Heart left ventricle (tissue), 16 donors: ENCODE data around the gene HCK. TPM values are rescaled to one million over a fixed set of nuclear protein-coding genes. Genes with fewer than 3 reads are reported as not detected.
A peak's percentile ranks its signal among the peaks of the same experiment; 100 is the strongest.
"Not testable (repeated sequence)": the region's sequence is repeated elsewhere in the genome, so short reads cannot be mapped to it uniquely, and the experiment has no call there.

Source experiments
- ATAC-seq, 4 donors: fragments of 200-7000 bp; cut with Tn5 transposase; one replicate each; pipeline ENCODE4 v1.9.1; 2020 to 2022; ENCODE audit warnings: moderate library complexity in 4 of 4, mild to moderate bottlenecking in 3 of 4, moderate number of reproducible peaks in 1 of 4
- DNase-seq, 5 donors: peaks; one replicate each; pipeline ENCODE4 v3.0.0-alpha.2; 2020
- H3K27ac ChIP-seq, 12 donors: fragments of 200-600 bp; sonication (generic) in 4 of 12; one replicate each; pipeline versions ENCODE4 v1.5.0 to v1.8.0; 2016 to 2022; ENCODE audit warnings: mild to moderate bottlenecking in 2 of 12
- H3K27me3 ChIP-seq, 9 donors: fragments of 200-600 bp; sonication (generic) in 2 of 9; one replicate each; pipeline versions ENCODE4 v1.5.1 to v1.8.0; 2016 to 2022; ENCODE audit warnings: mild to moderate bottlenecking in 3 of 9
- H3K36me3 ChIP-seq, 9 donors: fragments of 200-600 bp; sonication (generic) in 2 of 9; one replicate each; pipeline versions ENCODE4 v1.5.0 to v1.8.0; 2018 to 2022; ENCODE audit warnings: mild to moderate bottlenecking in 2 of 9
- H3K4me1 ChIP-seq, 12 donors: fragments of 200-600 bp; sonication (generic) in 4 of 12; one replicate each; pipeline versions ENCODE4 v1.5.0 to v1.8.0; 2016 to 2022; ENCODE audit warnings: mild to moderate bottlenecking in 3 of 12
- H3K4me3 ChIP-seq, 12 donors: fragments of 200-600 bp; sonication (generic) in 4 of 12; one replicate each; pipeline versions ENCODE4 v1.5.0 to v1.8.0; 2017 to 2022; ENCODE audit warnings: mild to moderate bottlenecking in 9 of 12, moderate library complexity in 4 of 12
- H3K9me3 ChIP-seq, 12 donors: fragments of 200-600 bp; sonication (generic) in 4 of 12; one replicate each; pipeline versions ENCODE4 v1.5.0 to v1.8.0; 2016 to 2022; ENCODE audit warnings: mild to moderate bottlenecking in 1 of 12
- CTCF ChIP-seq, 12 donors: fragments of 200-600 bp; sonication (generic) in 4 of 12; IDR thresholded peaks; one replicate each; pipeline versions ENCODE4 v1.5.0 to v1.8.0; 2018 to 2022; ENCODE audit warnings: antibody characterized with exemption in 12 of 12, mild to moderate bottlenecking in 5 of 12
- POLR2A ChIP-seq, 2 donors: fragments of 450-650 bp; IDR thresholded peaks; one replicate each; pipeline ENCODE4 v1.6.1; 2017; ENCODE audit warnings: antibody characterized with exemption in 2 of 2, mild to moderate bottlenecking in 2 of 2, moderate library complexity in 2 of 2
- WGBS, 4 donors: extraction: QIAGEN DNeasy Blood & Tissue Kit in 2 of 4; methylation state at CpG; one replicate each; pipeline versions ENCODE4 v1.1.5 to v1.1.7; 2013 to 2018; 5-methylcytosine and 5-hydroxymethylcytosine counted together
- intact Hi-C, 10 donors: fragments of 100-400 bp; cut with DNase I; formaldehyde crosslinking; loops; one replicate each; pipeline versions ENCODE4 v1.11.1 to v1.14.2; 2022
- polyA plus RNA-seq, 2 donors: library from polyadenylated mRNA; stranded (reverse); fragments of 200-250 nt; gene quantifications; one replicate each; pipeline ENCODE4 v1.2.3, GENCODE V29; 2013
- total RNA-seq, 9 donors: library from RNA; depleted of rRNA in 2 of 9; stranded (reverse); fragments of >200 nt in 2 of 9; fragmentation: NEBNext Ultra II Directional in 3 of 9; extraction: Animal tissue kit (Norgen Biotek cat#: 25700) in 3 of 9; gene quantifications; one replicate each; pipeline versions ENCODE4 v1.1.0 to v1.2.4, GENCODE V29; 2016 to 2023
- donor health status: ischemic (EF 13 %, LVEDD 7.1; RV severe dilation, severe dysfunction).
- donor health status: healthy with polysubstance abuse.
- donor health status: DM: no; HTN: yes; CAD: no.
- donor health status: DM: no; HTN: no; CAD: no.
- donor health status: ischemic (EF 25% LVEDD 6.9; RV normal size, moderate dysfunction).
- donor health status: ischemic (EF 25% LVEDD 5.7; RV mildly dilated, moderate dysfunction).
- donor health status: healthy.
- donor health status: DM: yes; HTN: yes; CAD: no.
- donor health status: ischemic (EF 35%, LVEDD 5.7; RV mildly dilated, moderate dysfunction).
- donor health status: nonischemic (EF 11% LVEDD 7.7; RV severe dilation, severe dysfunction).
- donor health status: DM: yes; HTN: yes; CAD: no.
- donor health status: PGD.
- donor health status: ischemic (EF 29% LVEDD 5.4; RV normal size, mild dysfunction).
- donor health status: nonischemic (EF 23%, LVEDD 6.1; RV moderate dilation, normal function).

HCK gene
- total and polyA plus RNA-seq, 11 donors: 1.4 to 52.0 (median 4.4) TPM

GRCh38 chr20:32029561-32029960 lies 22.5 kb upstream of the HCK start:
- WGBS, 4 donors: 83 to 91% (median 87%) methylated on average over 4 to 11 of the region's 11 CpGs
- Histone ChIP-seq H3K9me3 (no peaks in the 10 kb centered on the region), H3K4me1 (peaks cover 0 to 33% (median 7%) of the 10 kb centered on the region in 12 donors), H3K27ac (no peak overlapping the region), H3K36me3 (peaks cover 0 to 37% (median 10%) of the 10 kb centered on the region in 9 donors), H3K27me3 (peaks cover 0 to 20% (median 2%) of the 10 kb centered on the region in 9 donors), H3K4me3 (no peak overlapping the region)
- intact Hi-C loops: no loop called here
- ATAC-seq (no peak), DNase-seq (no peak)
- no peak for TF ChIP-seq CTCF (IDR thresholded peaks at IDR 0.05)

GRCh38 chr20:32031007-32031958 lies 20.8 kb upstream of the HCK start:
- ATAC-seq: peak; percentile 72 to 90 (median 82)
- Histone ChIP-seq H3K4me1 (peaks cover 3 to 50% (median 8%) of the 10 kb centered on the region in 12 donors), H3K36me3 (peaks cover 0 to 23% (median 5%) of the 10 kb centered on the region in 9 donors), H3K9me3 (no peaks in the 10 kb centered on the region), H3K4me3 (peak overlapping the region in 11 of 12 donors; percentile 2 to 42 (median 32)), H3K27ac (no peak overlapping the region), H3K27me3 (peaks cover 0 to 28% (median 4%) of the 10 kb centered on the region in 9 donors)
- DNase-seq: peak; percentile 78 to 88 (median 84)
- intact Hi-C loops: loop anchor here (1.0 to 10.0 kb wide), 12 partner anchors 61 to 624 kb away; partner anchors contain the start of gene PDRG1 (in 8 of the 10)
- WGBS, 4 donors: 26 to 31% (median 27%) methylated on average over 37 to 59 of the region's 59 CpGs
- peak; percentile 82 to 97 (median 90) for TF ChIP-seq CTCF (IDR thresholded peaks at IDR 0.05)
- no peak for TF ChIP-seq POLR2A (IDR thresholded peaks at IDR 0.05)

GRCh38 chr20:32033316-32033715 lies 18.7 kb upstream of the HCK start:
- TF ChIP-seq POLR2A (IDR thresholded peaks at IDR 0.05) (no peak), CTCF (IDR thresholded peaks at IDR 0.05) (no peak)
- Histone ChIP-seq H3K9me3 (peaks cover 0 to 4% (median 0%) of the 10 kb centered on the region in 12 donors), H3K36me3 (peaks cover 0 to 13% (median 2%) of the 10 kb centered on the region in 9 donors), H3K27me3 (peaks cover 0 to 28% (median 4%) of the 10 kb centered on the region in 9 donors), H3K4me1 (peaks cover 3 to 60% (median 8%) of the 10 kb centered on the region in 12 donors), H3K4me3 (no peak overlapping the region), H3K27ac (peak overlapping the region in 1 of 12 donors; percentile 44)
- WGBS, 4 donors: 71 to 83% (median 77%) methylated on average over 2 of the region's 2 CpGs
- DNase-seq (no peak), ATAC-seq (no peak)
- intact Hi-C loops: loop anchor here (2.0 to 10.0 kb wide), 10 partner anchors 59 to 621 kb away; partner anchors contain the start of gene PDRG1 (in 7 of the 10)

GRCh38 chr20:32033721-32034120 lies 18.3 kb upstream of the HCK start:
- not testable (repeated sequence) for ATAC-seq, H3K4me3 ChIP-seq, H3K36me3 ChIP-seq, H3K9me3 ChIP-seq, DNase-seq
- peaks cover 3 to 61% (median 8%) of the 10 kb centered on the region in 12 donors for H3K4me1 ChIP-seq
- peaks cover 0 to 28% (median 4%) of the 10 kb centered on the region in 9 donors for H3K27me3 ChIP-seq
- peak overlapping the region in 1 of 12 donors; percentile 44 for H3K27ac ChIP-seq
- intact Hi-C loops: loop anchor here (2.0 to 10.0 kb wide), 10 partner anchors 59 to 621 kb away; partner anchors contain the start of gene PDRG1 (in 7 of the 10)
- WGBS, 4 donors: 86 to 96% (median 87%) methylated on average over 3 of the region's 3 CpGs
